VCaP (cell line): ENCODE results near the gene STMND1.

ENCODE experiments used
- H3K27ac ChIP-seq: fragments of 450-650 bp; 2 replicates; pipeline ENCODE4 v1.5.1; 2017
- TF ChIP-seq, protein P1 (sequence below): fragments of 450-650 bp; conservative IDR thresholded peaks from 2 replicates; pipeline ENCODE4 v1.5.1; 2017; ENCODE audit warnings: mild to moderate bottlenecking, moderate library complexity

The STMND1 gene

GRCh38 chr6:17150096-17150495, 48.2 kb downstream of the STMND1 start:
- H3K27ac ChIP-seq: no peak overlapping the region
- TF ChIP-seq, protein P1, sequence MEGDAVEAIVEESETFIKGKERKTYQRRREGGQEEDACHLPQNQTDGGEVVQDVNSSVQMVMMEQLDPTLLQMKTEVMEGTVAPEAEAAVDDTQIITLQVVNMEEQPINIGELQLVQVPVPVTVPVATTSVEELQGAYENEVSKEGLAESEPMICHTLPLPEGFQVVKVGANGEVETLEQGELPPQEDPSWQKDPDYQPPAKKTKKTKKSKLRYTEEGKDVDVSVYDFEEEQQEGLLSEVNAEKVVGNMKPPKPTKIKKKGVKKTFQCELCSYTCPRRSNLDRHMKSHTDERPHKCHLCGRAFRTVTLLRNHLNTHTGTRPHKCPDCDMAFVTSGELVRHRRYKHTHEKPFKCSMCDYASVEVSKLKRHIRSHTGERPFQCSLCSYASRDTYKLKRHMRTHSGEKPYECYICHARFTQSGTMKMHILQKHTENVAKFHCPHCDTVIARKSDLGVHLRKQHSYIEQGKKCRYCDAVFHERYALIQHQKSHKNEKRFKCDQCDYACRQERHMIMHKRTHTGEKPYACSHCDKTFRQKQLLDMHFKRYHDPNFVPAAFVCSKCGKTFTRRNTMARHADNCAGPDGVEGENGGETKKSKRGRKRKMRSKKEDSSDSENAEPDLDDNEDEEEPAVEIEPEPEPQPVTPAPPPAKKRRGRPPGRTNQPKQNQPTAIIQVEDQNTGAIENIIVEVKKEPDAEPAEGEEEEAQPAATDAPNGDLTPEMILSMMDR: no peak

DNA sequence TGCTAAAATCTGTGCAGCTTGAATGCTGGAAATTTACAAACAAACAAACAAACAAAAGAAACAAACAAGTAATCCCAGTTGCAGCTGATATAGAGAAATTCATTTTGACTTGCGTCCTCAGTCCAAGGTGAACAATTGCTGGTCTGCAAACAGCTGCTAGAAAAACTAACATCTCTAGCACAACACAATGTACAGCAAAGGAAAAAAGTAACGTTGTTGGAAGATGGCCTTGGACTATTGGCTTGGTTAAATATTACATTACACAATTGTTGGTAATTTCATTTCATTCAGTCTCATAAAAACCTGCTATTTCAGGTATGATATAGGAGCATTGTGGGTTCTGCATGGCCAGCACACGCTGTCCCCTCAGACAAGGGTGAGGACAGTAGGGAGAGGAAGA, 50.0 kb downstream of the STMND1 start:
- TF ChIP-seq, protein P1: no peak
- H3K27ac ChIP-seq: no peak overlapping the region

GRCh38 chr6:17152703-17153102, 50.9 kb downstream of the STMND1 start:
- TF ChIP-seq, protein P1: no peak

DNA sequence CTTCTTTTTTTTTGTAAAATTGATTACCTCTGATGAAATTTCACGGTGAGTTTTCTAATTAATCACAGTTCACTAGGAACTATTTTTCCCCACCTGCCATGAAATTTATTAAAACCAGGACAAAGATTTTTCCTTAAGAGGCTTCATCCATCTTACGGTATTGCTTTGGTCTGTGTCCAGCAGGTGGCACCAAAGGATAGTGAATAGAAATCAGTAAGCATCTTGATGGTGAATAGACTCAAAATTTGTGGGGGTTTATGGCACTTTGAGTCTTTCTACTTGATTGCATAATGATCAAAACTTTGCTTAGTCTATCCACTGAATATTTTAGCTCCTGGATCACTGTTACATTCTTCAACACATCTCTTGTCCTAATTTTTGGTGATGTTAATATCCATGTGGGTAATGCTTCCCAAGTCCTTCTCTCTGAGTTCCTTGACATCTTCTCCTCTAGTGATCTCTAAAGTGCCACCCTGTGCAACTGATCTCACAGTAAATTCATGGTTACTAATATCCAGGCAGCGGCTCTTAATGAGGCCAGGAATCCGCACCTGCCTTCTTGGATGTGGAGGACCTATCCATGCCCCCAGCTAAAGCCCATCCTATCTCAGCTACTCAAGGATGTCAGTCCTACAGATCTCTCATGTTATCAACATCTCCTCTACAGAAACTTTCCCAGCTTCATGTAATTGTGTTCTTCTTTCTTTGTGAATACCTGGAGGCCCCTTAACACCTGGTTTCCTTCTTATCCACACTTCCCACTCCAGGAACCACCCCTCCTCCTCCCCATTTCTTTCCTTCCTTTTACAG, 54.5 kb downstream of the STMND1 start:
- no peak overlapping the region for H3K27ac ChIP-seq
- TF ChIP-seq, protein P1: peak; percentile 45

More at GRCh38 chr6:17152703-17153102, 50.9 kb downstream of the STMND1 start:
- H3K27ac ChIP-seq: no peak overlapping the region

DNA sequence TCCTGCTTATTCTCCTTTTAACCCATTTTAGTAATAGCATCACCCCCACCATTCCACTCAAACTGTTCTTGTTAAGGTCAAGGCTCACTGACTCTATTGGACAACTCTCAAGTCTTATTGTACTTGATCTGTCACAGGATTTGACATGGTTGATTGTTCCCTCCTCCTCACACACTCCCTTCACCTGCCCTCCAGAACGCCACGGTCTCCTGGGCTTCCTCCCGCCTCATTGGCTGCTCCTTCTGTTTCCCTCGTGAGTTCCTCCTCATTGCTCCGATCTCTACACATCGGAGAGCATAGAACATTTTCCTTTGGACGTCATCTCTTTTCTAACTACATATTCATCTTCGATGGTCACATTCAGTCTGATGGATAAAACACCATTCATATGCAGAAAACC, 55.1 kb downstream of the STMND1 start:
- TF ChIP-seq, protein P1: no peak
- H3K27ac ChIP-seq: no peak overlapping the region

GRCh38 chr6:17157617-17158016, 55.8 kb downstream of the STMND1 start:
- H3K27ac ChIP-seq: no peak overlapping the region
- TF ChIP-seq, protein P1: no peak

- TF ChIP-seq, protein P1: no peak
- peak overlapping the region; percentile 40 for H3K27ac ChIP-seq
Observed at GRCh38 chr6:17159240-17159639, 57.4 kb downstream of the STMND1 start.
